Panc1 (cell line): Measurements from ENCODE around the gene ZIC4. TPM values are rescaled to one million over a fixed set of nuclear protein-coding genes. Genes with fewer than 3 reads are reported as not detected.

Experiments
- ATAC-seq: fragments of 200-7000 bp; cut with Tn5 transposase; 2 replicates; pipeline ENCODE4 v1.9.1; 2020; ENCODE audit warnings: mild to moderate bottlenecking, moderate library complexity
- BruUV-seq: library from RNA; stranded (reverse); fragments of 400-500 nt; replicated peaks from 2 replicates; lab custom pipeline; 2021; lab: Mats Ljungman, UMichigan
- CTCF ChIA-PET: fragments of 300-600 bp; sonication (Branson Sonifier 250); formaldehyde crosslinking; loops from one replicate; lab custom pipeline; 2022; ENCODE audit warnings: antibody characterized with exemption; lab: Charles Lee
- POLR2A ChIA-PET: fragments of 300-600 bp; sonication (Branson Sonifier 250); formaldehyde crosslinking; loops from one replicate; lab custom pipeline; 2022; ENCODE audit warnings: antibody characterized with exemption; lab: Charles Lee
- DNase-seq: peaks from one replicate; pipeline ENCODE4 v3.0.0-alpha.2; 2010; ENCODE audit warnings: low read depth, low spot score
- H3K27ac ChIP-seq: 2 replicates; pipeline ENCODE4 v1.5.1; 2011; ENCODE audit warnings: mild to moderate bottlenecking, low read length, inconsistent platforms
- H3K27me3 ChIP-seq: fragments of 200-500 bp; sonication (Bioruptor generic); 2 replicates; pipeline ENCODE4 v1.6.0; 2014; ENCODE audit warnings: low read length, inconsistent platforms; ENCODE audit not compliant: control insufficient read depth, insufficient read depth
- H3K36me3 ChIP-seq: fragments of 200-500 bp; sonication (Bioruptor generic); 2 replicates; pipeline ENCODE4 v1.5.1; 2014; ENCODE audit warnings: inconsistent platforms, mild to moderate bottlenecking, low read length, moderate library complexity; ENCODE audit not compliant: control insufficient read depth, insufficient read depth
- H3K4me1 ChIP-seq: 2 replicates; pipeline ENCODE4 v1.5.1; 2011; ENCODE audit warnings: inconsistent platforms, mild to moderate bottlenecking, low read length, moderate library complexity; ENCODE audit not compliant: control insufficient read depth, insufficient read depth
- H3K4me3 ChIP-seq, 2 experiments: 2 replicates each; pipeline ENCODE4 v1.5.1; 2011 to 2012; ENCODE audit warnings: low read depth in 2 of 2, low read length in 2 of 2, mild to moderate bottlenecking in 2 of 2, inconsistent platforms in 1 of 2, moderate library complexity in 1 of 2
- H3K9me3 ChIP-seq: fragments of 200-500 bp; sonication (Bioruptor generic); 2 replicates; pipeline ENCODE4 v1.5.1; 2014; ENCODE audit warnings: low read depth, mild to moderate bottlenecking, inconsistent platforms, low read length, moderate library complexity; ENCODE audit not compliant: control insufficient read depth, insufficient read depth
- CTCF ChIP-seq: fragments of 450-650 bp; IDR thresholded peaks from 2 replicates; pipeline ENCODE4 v1.5.1; 2017; ENCODE audit warnings: mild to moderate bottlenecking
- POLR2AphosphoS5 ChIP-seq: IDR thresholded peaks from 2 replicates; pipeline ENCODE4 v1.6.1; 2012; ENCODE audit warnings: mild to moderate bottlenecking, low read depth, low read length, moderate library complexity
- SIN3A ChIP-seq: IDR thresholded peaks from 2 replicates; pipeline ENCODE4 v1.6.1; 2012; ENCODE audit warnings: low read depth, mild to moderate bottlenecking, low read length, moderate library complexity, borderline replicate concordance; ENCODE audit not compliant: insufficient read depth
- TCF7L2 ChIP-seq: IDR thresholded peaks from 2 replicates; pipeline ENCODE4 v1.6.1; 2011; ENCODE audit warnings: mild to moderate bottlenecking, low read depth, low read length, inconsistent platforms
- in situ Hi-C: cut with HindIII; loops from 2 replicates; pipeline ENCODE4 v1.10.0; 2016; ENCODE audit warnings: low sequenced_read_pairs, low pct_unique_long_range_greater_than_20kb
- intact Hi-C: fragments of 100-400 bp; cut with micrococcal nuclease; formaldehyde crosslinking; loops from one replicate; pipeline ENCODE4 v1.10.0; 2022; ENCODE audit not compliant: unreplicated experiment
- total RNA-seq: library from RNA; stranded (reverse); gene quantifications from one replicate; pipeline ENCODE4 v1.2.1, GENCODE V29; 2021; ENCODE audit not compliant: unreplicated experiment
- TF ChIP-seq, protein P1 (sequence below), 2 experiments: IDR thresholded peaks; 2 replicates each; pipeline ENCODE4 v1.6.1; 2011 to 2012; ENCODE audit warnings: low read depth in 2 of 2, control low read depth in 1 of 2, low read length in 1 of 2, mild to moderate bottlenecking in 1 of 2, moderate library complexity in 1 of 2; ENCODE audit not compliant: insufficient read depth in 1 of 2

ZIC4 gene
- total RNA-seq, 1 experiment from 2014 or later, result not detected

GRCh38 chr3:147365196-147366115 lies 40.9 kb downstream of the ZIC4 start:
- no peaks in the 10 kb centered on the region for H3K9me3 ChIP-seq
- ATAC-seq, result no peak
- ChIA-PET CTCF (no interaction called here), POLR2A (no interaction called here)
- H3K27ac ChIP-seq, result no peak overlapping the region
- intact Hi-C loops, result no loop called here
- BruUV-seq, result no TSS peak
- no peak for DNase-seq
- H3K4me1 ChIP-seq, result no peaks in the 10 kb centered on the region
- peaks cover 38% of the 10 kb centered on the region for H3K27me3 ChIP-seq
- in situ Hi-C loops, result no loop called here
- no peak for TF ChIP-seq SIN3A
- TF ChIP-seq CTCF, result no peak
- TF ChIP-seq POLR2AphosphoS5, result no peak
- TF ChIP-seq, protein P1, sequence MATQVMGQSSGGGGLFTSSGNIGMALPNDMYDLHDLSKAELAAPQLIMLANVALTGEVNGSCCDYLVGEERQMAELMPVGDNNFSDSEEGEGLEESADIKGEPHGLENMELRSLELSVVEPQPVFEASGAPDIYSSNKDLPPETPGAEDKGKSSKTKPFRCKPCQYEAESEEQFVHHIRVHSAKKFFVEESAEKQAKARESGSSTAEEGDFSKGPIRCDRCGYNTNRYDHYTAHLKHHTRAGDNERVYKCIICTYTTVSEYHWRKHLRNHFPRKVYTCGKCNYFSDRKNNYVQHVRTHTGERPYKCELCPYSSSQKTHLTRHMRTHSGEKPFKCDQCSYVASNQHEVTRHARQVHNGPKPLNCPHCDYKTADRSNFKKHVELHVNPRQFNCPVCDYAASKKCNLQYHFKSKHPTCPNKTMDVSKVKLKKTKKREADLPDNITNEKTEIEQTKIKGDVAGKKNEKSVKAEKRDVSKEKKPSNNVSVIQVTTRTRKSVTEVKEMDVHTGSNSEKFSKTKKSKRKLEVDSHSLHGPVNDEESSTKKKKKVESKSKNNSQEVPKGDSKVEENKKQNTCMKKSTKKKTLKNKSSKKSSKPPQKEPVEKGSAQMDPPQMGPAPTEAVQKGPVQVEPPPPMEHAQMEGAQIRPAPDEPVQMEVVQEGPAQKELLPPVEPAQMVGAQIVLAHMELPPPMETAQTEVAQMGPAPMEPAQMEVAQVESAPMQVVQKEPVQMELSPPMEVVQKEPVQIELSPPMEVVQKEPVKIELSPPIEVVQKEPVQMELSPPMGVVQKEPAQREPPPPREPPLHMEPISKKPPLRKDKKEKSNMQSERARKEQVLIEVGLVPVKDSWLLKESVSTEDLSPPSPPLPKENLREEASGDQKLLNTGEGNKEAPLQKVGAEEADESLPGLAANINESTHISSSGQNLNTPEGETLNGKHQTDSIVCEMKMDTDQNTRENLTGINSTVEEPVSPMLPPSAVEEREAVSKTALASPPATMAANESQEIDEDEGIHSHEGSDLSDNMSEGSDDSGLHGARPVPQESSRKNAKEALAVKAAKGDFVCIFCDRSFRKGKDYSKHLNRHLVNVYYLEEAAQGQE (IDR thresholded peaks at IDR 0.05; ENCODE audit: insufficient read depth in 1 of 2, low read depth in 2 of 2, low read length in 1 of 2), result no peak
- no peak for TF ChIP-seq TCF7L2
- no peak overlapping the region for H3K4me3 ChIP-seq
- no peaks in the 10 kb centered on the region for H3K36me3 ChIP-seq

DNA sequence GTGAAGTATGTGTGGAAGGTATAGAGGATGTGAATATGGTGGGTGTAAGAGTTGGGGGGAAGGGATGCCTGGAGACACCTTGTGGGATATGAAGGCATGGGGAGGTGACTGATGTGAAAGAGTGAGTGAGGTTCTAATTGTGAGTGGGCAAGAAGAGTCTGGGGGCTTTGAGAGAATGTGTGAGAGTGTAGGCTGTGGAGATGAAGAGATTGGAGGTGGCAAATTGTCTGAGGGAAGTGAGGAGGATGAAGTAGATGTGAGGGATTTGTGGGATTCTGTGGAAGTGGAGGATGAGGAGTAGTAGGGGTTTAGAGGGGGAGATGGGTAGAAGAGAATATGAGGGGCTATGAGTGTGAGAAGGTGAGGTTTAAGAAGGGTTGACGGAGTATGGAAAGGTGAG lies 41.6 kb downstream of the ZIC4 start:
- Histone ChIP-seq H3K27me3 (peaks cover 35% of the 10 kb centered on the region), H3K27ac (no peak overlapping the region), H3K4me3 (no peak overlapping the region), H3K4me1 (no peaks in the 10 kb centered on the region), H3K9me3 (no peaks in the 10 kb centered on the region), H3K36me3 (no peaks in the 10 kb centered on the region)
- POLR2A ChIA-PET, result no interaction called here
- TF ChIP-seq TCF7L2 (no peak), SIN3A (no peak), CTCF (no peak), POLR2AphosphoS5 (no peak)
- TF ChIP-seq, protein P1 (IDR thresholded peaks at IDR 0.05; ENCODE audit: insufficient read depth in 1 of 2, low read depth in 2 of 2, low read length in 1 of 2), result no peak
- CTCF ChIA-PET, result no interaction called here
- intact Hi-C loops, result no loop called here
- BruUV-seq, result no TSS peak
- ATAC-seq, result no peak
- in situ Hi-C loops, result no loop called here
- DNase-seq, result no peak
